ENCODE measurements around the gene CD86. TPM values are rescaled to one million over a fixed set of nuclear protein-coding genes. Genes with fewer than 3 reads are reported as not detected.

The CD86 gene
- total and polyA plus RNA-seq, 9 of the 15 experiments (the other 6 are each of a cell fraction or from before 2014, with no cell fraction given): 0.16 TPM; not detected in 8

DNA sequence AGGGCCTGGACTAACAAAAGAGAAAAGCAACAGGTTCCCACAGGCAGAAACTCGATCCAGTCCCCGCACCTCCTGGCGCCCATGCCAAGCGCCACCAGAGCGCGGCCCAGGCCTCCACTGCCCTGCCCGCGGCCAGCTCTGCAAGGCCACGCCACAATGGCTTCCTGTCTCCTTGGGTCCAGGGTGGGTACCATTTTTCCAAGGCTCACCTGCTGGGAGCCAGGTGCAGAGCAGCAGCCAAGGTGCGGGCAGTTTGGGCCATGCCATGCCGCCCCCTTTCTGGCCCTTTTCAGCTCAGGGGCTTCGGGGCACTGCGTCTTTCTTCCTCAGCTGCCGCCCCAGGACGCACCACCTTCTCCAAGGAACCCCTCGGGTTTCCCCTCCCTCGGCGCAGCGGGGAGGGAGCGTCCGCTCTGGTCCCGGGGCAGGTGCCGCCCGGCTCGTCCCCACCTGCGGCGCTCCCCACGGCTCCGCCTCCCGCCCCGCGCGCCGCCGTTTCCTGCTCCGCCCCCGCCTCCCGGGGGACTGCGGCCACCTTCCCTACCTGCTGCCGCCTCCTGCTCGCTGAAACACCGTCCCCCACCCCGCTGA is 33.3 kb upstream of the CD86 start, which contains the start of gene ILDR1 (continued):
- no peak for TF ChIP-seq ILF3 (IDR thresholded peaks at IDR 0.05; ENCODE audit: borderline replicate concordance)
- no peak for TF ChIP-seq EP300 (IDR thresholded peaks at IDR 0.05; ENCODE audit: low read length)
- no peak for TF ChIP-seq POLR2G (IDR thresholded peaks at IDR 0.05; ENCODE audit: low read depth, low read length)
- TF ChIP-seq, protein P1, sequence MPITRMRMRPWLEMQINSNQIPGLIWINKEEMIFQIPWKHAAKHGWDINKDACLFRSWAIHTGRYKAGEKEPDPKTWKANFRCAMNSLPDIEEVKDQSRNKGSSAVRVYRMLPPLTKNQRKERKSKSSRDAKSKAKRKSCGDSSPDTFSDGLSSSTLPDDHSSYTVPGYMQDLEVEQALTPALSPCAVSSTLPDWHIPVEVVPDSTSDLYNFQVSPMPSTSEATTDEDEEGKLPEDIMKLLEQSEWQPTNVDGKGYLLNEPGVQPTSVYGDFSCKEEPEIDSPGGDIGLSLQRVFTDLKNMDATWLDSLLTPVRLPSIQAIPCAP (CRISPR knock-in tag; IDR thresholded peaks at IDR 0.05; ENCODE audit: borderline replicate concordance): no peak
- TF ChIP-seq ZBTB7A (IDR thresholded peaks at IDR 0.05; ENCODE audit: borderline replicate concordance, control insufficient read depth, low read depth, low read length): no peak

DNA sequence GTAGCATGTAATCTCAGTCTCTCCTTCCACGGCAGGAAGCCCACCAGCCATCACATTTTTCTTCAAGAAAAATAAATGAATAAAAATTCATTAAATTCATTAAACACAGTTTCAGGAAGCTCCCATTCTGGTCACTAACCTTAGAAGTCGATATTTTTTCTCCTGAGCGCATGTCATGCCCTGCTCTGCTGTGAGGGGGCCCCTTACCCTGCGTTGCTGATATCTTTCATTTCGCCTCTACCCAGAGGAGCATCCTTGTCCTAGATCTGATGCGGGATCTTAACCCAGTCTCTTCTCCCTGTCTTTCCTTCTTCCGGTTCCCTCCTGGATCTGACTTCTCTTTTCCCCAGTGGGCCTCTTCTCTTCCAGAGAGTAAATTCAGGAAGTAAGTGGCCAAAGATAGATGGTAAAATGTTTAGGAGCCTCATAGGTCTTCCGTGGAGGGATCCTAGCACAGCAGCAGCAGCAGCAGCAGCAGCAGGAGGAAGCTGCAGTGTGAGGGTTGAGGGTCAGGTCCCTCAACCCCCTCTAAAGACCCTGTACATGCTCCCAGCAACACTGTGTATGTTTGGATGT is 31.7 kb upstream of the CD86 start:
- Histone ChIP-seq H3K9ac (ENCODE audit: insufficient read depth in 1 of 2, low read depth in 2 of 2, low read length in 2 of 2) (no peak overlapping the region), H4K20me1 (replicated peaks; ENCODE audit: control insufficient read depth, insufficient read depth, low read length) (no peaks in the 10 kb centered on the region), H3K4me1 (replicated peaks in 1 of 2; ENCODE audit: control insufficient read depth in 2 of 2, insufficient read depth in 2 of 2, low read length in 2 of 2) (peaks cover 0 to 7% of the 10 kb centered on the region in 2 experiments; a peak in 2 of 5 replicates), H3K27ac (ENCODE audit: extremely low read depth, low read depth, low read length) (no peak overlapping the region), H3K27me3 (ENCODE audit: control insufficient read depth in 2 of 2, insufficient read depth in 2 of 2, low read length in 2 of 2) (peaks cover 0 to 7% of the 10 kb centered on the region in 2 experiments; a peak in 1 of 5 replicates), H3K79me2 (ENCODE audit: control insufficient read depth, insufficient read depth, low read length) (no peaks in the 10 kb centered on the region), H3K4me2 (ENCODE audit: insufficient read depth, low read length) (no peak overlapping the region), H3K4me3 (no peak overlapping the region), H3K9me3 (replicated peaks; ENCODE audit: control insufficient read depth, insufficient read depth, low read depth, low read length) (no peaks in the 10 kb centered on the region), H3K9me1 (ENCODE audit: control insufficient read depth, insufficient read depth, low read length) (no peaks in the 10 kb centered on the region), H3K36me3 (ENCODE audit: control insufficient read depth, insufficient read depth, low read length) (no peaks in the 10 kb centered on the region), H2AFZ (ENCODE audit: low read depth, low read length) (no peak overlapping the region)
- BruUV-seq (replicated peaks): no TSS peak
- POLR2A ChIA-PET: no interaction called here
- no peak for TF ChIP-seq MAFG (tag; conservative IDR thresholded peaks at IDR 0.05)
- CTCF ChIA-PET (ENCODE audit: low intra/inter-chr PET ratio): no interaction called here
- WGBS (ENCODE audit: insufficient coverage, low coverage, missing lambda C conversion rate): 0% methylated on average over 6 of the region's 8 CpGs
- no peak for DNase-seq (ENCODE audit: extremely low read depth in 1 of 4, low spot score in 3 of 4)
- FAIRE-seq: no peak
- in situ Hi-C loops (cut with MboI) (no loop called here), intact Hi-C loops (cut with micrococcal nuclease) (no loop called here)
- ATAC-seq: no peak
